Ectodermal cell (in vitro differentiated cells): ENCODE measurements around the gene SOSTDC1.

Experiments
- H3K27ac ChIP-seq: 2 replicates; pipeline ENCODE4 v1.7.0; 2013; ENCODE audit warnings: mild to moderate bottlenecking, low read depth, low read length; ENCODE audit not compliant: insufficient read depth, poor library complexity, severe bottlenecking
- H3K27me3 ChIP-seq: 2 replicates; pipeline ENCODE4 v1.7.0; 2013; ENCODE audit warnings: mild to moderate bottlenecking, low read length; ENCODE audit not compliant: insufficient read depth, control insufficient read depth, poor library complexity, severe bottlenecking
- H3K36me3 ChIP-seq: one replicate; pipeline ENCODE4 v1.7.0; 2013; ENCODE audit warnings: low read length; ENCODE audit not compliant: control insufficient read depth, insufficient read depth
- H3K4me1 ChIP-seq: one replicate; pipeline ENCODE4 v1.7.0; 2013; ENCODE audit warnings: low read length; ENCODE audit not compliant: control insufficient read depth, insufficient read depth
- H3K4me3 ChIP-seq: 2 replicates; pipeline ENCODE4 v1.7.0; 2013; ENCODE audit warnings: low read depth, low read length, control low read depth; ENCODE audit not compliant: insufficient read depth
- H3K9me3 ChIP-seq: 2 replicates; pipeline ENCODE4 v1.7.0; 2013; ENCODE audit warnings: mild to moderate bottlenecking, low read length, moderate library complexity; ENCODE audit not compliant: control insufficient read depth
- WGBS, 2 experiments: methylation state at CpG; one replicate each; pipeline ENCODE4 v1.1.7; 2013; ENCODE audit warnings: missing lambda C conversion rate in 2 of 2; 5-methylcytosine and 5-hydroxymethylcytosine counted together

SOSTDC1 gene

GRCh38 chr7:16420649-16421332 lies 44.7 kb downstream of the SOSTDC1 start:
- Histone ChIP-seq H3K4me3 (peak overlapping the region; percentile 70), H3K27ac (peak overlapping the region; percentile 73), H3K27me3 (peaks cover 5% of the 10 kb centered on the region), H3K9me3 (no peaks in the 10 kb centered on the region), H3K36me3 (no peaks in the 10 kb centered on the region), H3K4me1 (no peaks in the 10 kb centered on the region)
- WGBS, 2 experiments: 1 to 2% methylated on average over 56 of the region's 56 CpGs

- Histone ChIP-seq H3K4me3 (peak overlapping the region; percentile 70), H3K36me3 (no peaks in the 10 kb centered on the region), H3K9me3 (no peaks in the 10 kb centered on the region), H3K4me1 (no peaks in the 10 kb centered on the region), H3K27me3 (peaks cover 5% of the 10 kb centered on the region), H3K27ac (no peak overlapping the region)
- WGBS, 2 experiments: 29 to 36% methylated on average over 3 of the region's 3 CpGs
These were observed 45.2 kb downstream of the SOSTDC1 start for GRCh38 chr7:16420329-16420648.

GRCh38 chr7:16419859-16420258 lies 45.7 kb downstream of the SOSTDC1 start:
- no peak overlapping the region for H3K27ac ChIP-seq
- H3K36me3 ChIP-seq: no peaks in the 10 kb centered on the region
- H3K4me1 ChIP-seq: no peaks in the 10 kb centered on the region
- peaks cover 5% of the 10 kb centered on the region for H3K27me3 ChIP-seq
- no peak overlapping the region for H3K4me3 ChIP-seq
- no peaks in the 10 kb centered on the region for H3K9me3 ChIP-seq
- 86 to 87% methylated on average over 10 of the region's 10 CpGs for WGBS, 2 experiments

- Histone ChIP-seq H3K4me1 (no peaks in the 10 kb centered on the region), H3K27me3 (peaks cover 5% of the 10 kb centered on the region), H3K27ac (no peak overlapping the region), H3K36me3 (no peaks in the 10 kb centered on the region), H3K4me3 (no peak overlapping the region), H3K9me3 (no peaks in the 10 kb centered on the region)
- WGBS, 2 experiments: 63% methylated on average over 1 of the region's 1 CpG; no CpG with 5 or more reads in 1 of the 2 experiments
These were observed 46.4 kb downstream of the SOSTDC1 start for GRCh38 chr7:16419126-16419525.

GRCh38 chr7:16417906-16418305 lies 47.6 kb downstream of the SOSTDC1 start:
- no peaks in the 10 kb centered on the region for H3K4me1 ChIP-seq
- H3K9me3 ChIP-seq: no peaks in the 10 kb centered on the region
- no peaks in the 10 kb centered on the region for H3K36me3 ChIP-seq
- no CpG with 5 or more reads among the region's 1 CpG for WGBS, 2 experiments
- H3K27me3 ChIP-seq: peaks cover 5% of the 10 kb centered on the region
- H3K27ac ChIP-seq: no peak overlapping the region
- no peak overlapping the region for H3K4me3 ChIP-seq

- 86 to 89% methylated on average over 7 of the region's 7 CpGs for WGBS, 2 experiments
- Histone ChIP-seq H3K27ac (no peak overlapping the region), H3K36me3 (no peaks in the 10 kb centered on the region), H3K9me3 (no peaks in the 10 kb centered on the region), H3K4me1 (no peaks in the 10 kb centered on the region), H3K27me3 (no peaks in the 10 kb centered on the region), H3K4me3 (no peak overlapping the region)
These were observed 49.0 kb downstream of the SOSTDC1 start for GRCh38 chr7:16416289-16417282.

- Histone ChIP-seq H3K36me3 (no peaks in the 10 kb centered on the region), H3K27ac (no peak overlapping the region), H3K27me3 (no peaks in the 10 kb centered on the region), H3K4me3 (no peak overlapping the region), H3K9me3 (no peaks in the 10 kb centered on the region), H3K4me1 (no peaks in the 10 kb centered on the region)
- WGBS, 2 experiments: 91 to 97% methylated on average over 7 to 8 of the region's 8 CpGs
These were observed 53.0 kb downstream of the SOSTDC1 start for GRCh38 chr7:16412274-16413254.
